ENCODE results near the gene GAS2L3. TPM values are rescaled to one million over a fixed set of nuclear protein-coding genes. Genes with fewer than 3 reads are reported as not detected.

The GAS2L3 gene
- total RNA-seq, 1 donor from 2014 or later = 17.5 TPM

DNA sequence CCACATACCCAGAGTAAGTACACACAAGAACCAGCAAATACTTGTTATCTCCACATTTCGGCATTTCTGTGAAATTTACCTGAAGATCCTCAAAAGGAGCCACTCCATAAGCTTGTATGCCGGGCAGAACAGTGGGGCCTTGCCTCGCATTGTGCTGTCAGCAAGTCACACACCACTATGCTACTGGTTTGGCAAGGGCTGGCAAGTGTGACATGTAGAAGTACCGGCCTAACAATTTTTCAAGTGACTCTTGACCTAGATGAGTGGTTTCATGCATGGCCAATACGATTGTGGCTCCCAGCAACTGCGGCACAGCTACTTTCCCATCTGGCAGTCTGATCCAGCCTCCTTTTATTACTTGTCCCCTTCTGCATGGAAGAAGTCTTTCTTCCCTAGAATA lies 69.8 kb downstream of the GAS2L3 start:
- H3K4me3 Mint-ChIP-seq = no peak overlapping the region
- no peaks in the 10 kb centered on the region for H3K27me3 Mint-ChIP-seq (ENCODE audit: low read depth)
- TF ChIP-seq, protein P1, sequence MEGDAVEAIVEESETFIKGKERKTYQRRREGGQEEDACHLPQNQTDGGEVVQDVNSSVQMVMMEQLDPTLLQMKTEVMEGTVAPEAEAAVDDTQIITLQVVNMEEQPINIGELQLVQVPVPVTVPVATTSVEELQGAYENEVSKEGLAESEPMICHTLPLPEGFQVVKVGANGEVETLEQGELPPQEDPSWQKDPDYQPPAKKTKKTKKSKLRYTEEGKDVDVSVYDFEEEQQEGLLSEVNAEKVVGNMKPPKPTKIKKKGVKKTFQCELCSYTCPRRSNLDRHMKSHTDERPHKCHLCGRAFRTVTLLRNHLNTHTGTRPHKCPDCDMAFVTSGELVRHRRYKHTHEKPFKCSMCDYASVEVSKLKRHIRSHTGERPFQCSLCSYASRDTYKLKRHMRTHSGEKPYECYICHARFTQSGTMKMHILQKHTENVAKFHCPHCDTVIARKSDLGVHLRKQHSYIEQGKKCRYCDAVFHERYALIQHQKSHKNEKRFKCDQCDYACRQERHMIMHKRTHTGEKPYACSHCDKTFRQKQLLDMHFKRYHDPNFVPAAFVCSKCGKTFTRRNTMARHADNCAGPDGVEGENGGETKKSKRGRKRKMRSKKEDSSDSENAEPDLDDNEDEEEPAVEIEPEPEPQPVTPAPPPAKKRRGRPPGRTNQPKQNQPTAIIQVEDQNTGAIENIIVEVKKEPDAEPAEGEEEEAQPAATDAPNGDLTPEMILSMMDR (IDR thresholded peaks at IDR 0.05; ENCODE audit: unreplicated experiment) = no peak
- peaks cover 5% of the 10 kb centered on the region for H3K36me3 Mint-ChIP-seq
- H3K27ac Mint-ChIP-seq = no peak overlapping the region
- H3K4me1 Mint-ChIP-seq = no peaks in the 10 kb centered on the region
- H3K9me3 Mint-ChIP-seq = peaks cover 17% of the 10 kb centered on the region
- DNase-seq (ENCODE audit: low spot score in 2 of 2, unreplicated experiment in 2 of 2) = no peak

DNA sequence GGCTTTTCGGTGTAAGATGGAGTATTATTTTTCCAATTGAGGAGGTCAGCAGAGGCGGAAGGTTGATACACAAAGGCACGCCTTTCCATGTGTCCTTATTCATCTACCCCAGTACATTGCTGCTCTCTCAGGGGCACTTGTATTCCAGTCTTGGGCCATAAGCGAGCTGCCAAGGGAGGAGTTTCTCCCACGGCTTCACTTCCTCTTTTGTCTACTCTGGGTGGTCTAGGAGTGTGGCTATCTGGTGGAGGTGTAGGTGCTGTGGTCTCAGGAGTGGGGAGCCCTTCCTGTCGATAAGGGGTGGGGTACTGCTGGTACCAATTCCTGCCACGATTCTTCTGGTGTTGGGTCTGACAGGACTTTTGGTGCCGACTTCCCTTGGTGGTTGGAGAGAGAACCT lies 73.4 kb downstream of the GAS2L3 start:
- TF ChIP-seq, protein P1 (IDR thresholded peaks at IDR 0.05; ENCODE audit: unreplicated experiment) = no peak
- H3K27me3 Mint-ChIP-seq (ENCODE audit: low read depth) = peaks cover 2% of the 10 kb centered on the region
- no peaks in the 10 kb centered on the region for H3K4me1 Mint-ChIP-seq
- H3K9me3 Mint-ChIP-seq = peaks cover 6% of the 10 kb centered on the region
- DNase-seq (ENCODE audit: low spot score in 2 of 2, unreplicated experiment in 2 of 2) = no peak
- peaks cover 5% of the 10 kb centered on the region for H3K36me3 Mint-ChIP-seq
- H3K4me3 Mint-ChIP-seq = no peak overlapping the region
- no peak overlapping the region for H3K27ac Mint-ChIP-seq

DNA sequence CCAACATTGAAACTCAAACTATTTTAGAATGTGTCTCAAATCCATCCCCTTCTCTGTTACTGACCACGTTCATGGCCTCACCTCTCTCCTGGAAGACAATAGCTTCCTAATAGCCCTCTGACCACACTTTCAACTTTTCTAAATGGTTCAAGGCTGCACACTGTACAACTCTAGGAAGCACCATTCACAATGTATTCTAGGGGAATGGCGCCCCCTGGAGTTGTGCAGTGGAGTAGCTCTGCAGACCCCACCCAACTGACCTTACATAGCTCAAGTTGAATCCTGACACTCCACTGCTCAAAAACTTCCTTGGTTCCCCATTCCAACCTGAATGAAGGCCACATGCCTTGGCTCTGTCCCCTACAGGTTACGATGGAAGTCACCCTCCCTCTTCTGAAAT lies 77.6 kb downstream of the GAS2L3 start:
- no peak overlapping the region for H3K4me3 Mint-ChIP-seq
- H3K36me3 Mint-ChIP-seq = no peaks in the 10 kb centered on the region
- H3K27ac Mint-ChIP-seq = no peak overlapping the region
- no peaks in the 10 kb centered on the region for H3K4me1 Mint-ChIP-seq
- no peak for DNase-seq (ENCODE audit: low spot score in 2 of 2, unreplicated experiment in 2 of 2)
- no peaks in the 10 kb centered on the region for H3K9me3 Mint-ChIP-seq
- peaks cover 2% of the 10 kb centered on the region for H3K27me3 Mint-ChIP-seq (ENCODE audit: low read depth)
- TF ChIP-seq, protein P1 (IDR thresholded peaks at IDR 0.05; ENCODE audit: unreplicated experiment) = peak; percentile 51

DNA sequence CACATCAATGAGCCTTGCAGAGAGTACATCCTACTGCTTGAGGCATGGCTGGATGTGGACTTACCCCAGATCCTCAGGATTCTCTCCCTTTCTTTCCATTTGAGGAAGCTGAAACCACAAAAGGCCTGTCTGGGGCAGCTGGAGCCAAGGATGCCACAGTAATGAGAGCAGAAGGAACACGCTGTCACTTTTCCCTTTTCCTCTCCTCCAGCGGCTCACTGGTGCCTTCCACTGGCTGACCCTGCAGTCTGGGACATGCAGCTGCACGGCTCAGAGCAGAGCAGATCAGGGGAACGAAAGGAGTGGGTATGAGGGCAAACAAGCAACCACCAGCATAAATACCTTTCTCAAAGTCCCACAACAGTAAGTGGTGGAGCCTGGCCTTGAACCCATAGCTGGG lies 78.2 kb downstream of the GAS2L3 start:
- Mint-ChIP-seq H3K4me1 (no peaks in the 10 kb centered on the region), H3K9me3 (no peaks in the 10 kb centered on the region), H3K36me3 (no peaks in the 10 kb centered on the region), H3K4me3 (no peak overlapping the region), H3K27me3 (ENCODE audit: low read depth) (peaks cover 2% of the 10 kb centered on the region), H3K27ac (no peak overlapping the region)
- TF ChIP-seq, protein P1 (IDR thresholded peaks at IDR 0.05; ENCODE audit: unreplicated experiment) = no peak
- DNase-seq (ENCODE audit: low spot score in 2 of 2, unreplicated experiment in 2 of 2) = no peak

DNA sequence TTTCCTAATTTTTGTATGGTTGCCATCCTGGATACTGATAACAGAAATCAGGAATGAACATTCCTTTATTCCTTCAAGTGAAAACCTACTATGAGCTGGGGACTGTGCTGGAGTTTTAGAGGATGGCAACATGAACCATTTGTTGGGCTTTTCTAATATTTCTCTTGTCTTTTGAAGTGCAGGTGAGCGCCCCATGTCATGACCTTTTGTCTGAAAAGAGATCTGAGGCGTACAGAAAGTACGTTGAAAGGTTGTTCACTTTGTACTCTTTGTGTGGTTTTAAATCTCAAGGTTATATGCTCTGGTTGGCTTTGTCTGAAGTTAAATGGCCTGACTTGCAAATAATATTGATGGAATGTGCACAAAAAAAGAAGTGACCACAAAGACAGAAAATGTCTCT lies 79.0 kb downstream of the GAS2L3 start:
- DNase-seq (ENCODE audit: low spot score in 2 of 2, unreplicated experiment in 2 of 2) = no peak
- H3K4me3 Mint-ChIP-seq = no peak overlapping the region
- no peaks in the 10 kb centered on the region for H3K4me1 Mint-ChIP-seq
- TF ChIP-seq, protein P1 (IDR thresholded peaks at IDR 0.05; ENCODE audit: unreplicated experiment) = no peak
- H3K9me3 Mint-ChIP-seq = peaks cover 6% of the 10 kb centered on the region
- H3K36me3 Mint-ChIP-seq = no peaks in the 10 kb centered on the region
- peaks cover 2% of the 10 kb centered on the region for H3K27me3 Mint-ChIP-seq (ENCODE audit: low read depth)
- no peak overlapping the region for H3K27ac Mint-ChIP-seq

DNA sequence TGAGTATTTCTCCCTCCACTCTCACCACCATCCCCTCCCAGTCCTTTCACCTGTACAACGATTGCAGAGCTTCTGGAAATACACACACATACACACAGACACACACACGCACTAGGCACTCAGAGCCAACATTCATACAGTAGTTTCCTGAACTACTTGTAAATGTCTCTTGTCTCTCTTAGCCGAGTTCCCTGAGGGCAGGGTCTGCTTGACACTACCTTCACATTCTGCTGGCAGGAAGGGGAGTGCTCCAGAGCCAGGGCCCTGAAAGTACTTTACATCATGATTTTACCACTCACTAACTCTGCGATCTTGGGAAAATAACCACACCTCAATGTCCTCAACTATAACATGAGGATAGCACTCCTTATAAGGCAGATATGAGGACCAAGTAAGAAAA lies 82.7 kb downstream of the GAS2L3 start:
- TF ChIP-seq, protein P1 (IDR thresholded peaks at IDR 0.05; ENCODE audit: unreplicated experiment) = no peak
- Mint-ChIP-seq H3K27me3 (ENCODE audit: low read depth) (peaks cover 2% of the 10 kb centered on the region), H3K4me1 (no peaks in the 10 kb centered on the region), H3K36me3 (no peaks in the 10 kb centered on the region), H3K4me3 (no peak overlapping the region), H3K27ac (no peak overlapping the region), H3K9me3 (peaks cover 16% of the 10 kb centered on the region)
- DNase-seq (ENCODE audit: low spot score in 2 of 2, unreplicated experiment in 2 of 2) = no peak

Measured in mesothelial cell of epicardium (in vitro differentiated cells).